Omental fat pad (tissue), 4 donors: ENCODE measurements around the gene PPP1R26. TPM values are rescaled to one million over a fixed set of nuclear protein-coding genes. Genes with fewer than 3 reads are reported as not detected.

Experiments used
- ATAC-seq: fragments of 150-250 bp; one replicate; pipeline ENCODE4 v1.9.1; 2016; ENCODE audit warnings: mild to moderate bottlenecking, moderate library complexity; ENCODE audit not compliant: low FRiP score
- DNase-seq: peaks from one replicate; pipeline ENCODE4 v3.0.0-alpha.2; 2019; ENCODE audit warnings: low spot score
- total RNA-seq, 4 donors: library from RNA; depleted of rRNA; stranded (reverse); fragments of >200 nt; gene quantifications; one replicate each; pipeline ENCODE4 v1.1.0, GENCODE V29; 2016
- TF ChIP-seq, protein P1 (sequence below), 3 donors: fragments of 450-650 bp; IDR thresholded peaks; one replicate each; pipeline ENCODE4 v1.5.1; 2016 to 2017; ENCODE audit warnings: antibody characterized with exemption in 3 of 3, mild to moderate bottlenecking in 3 of 3, moderate library complexity in 2 of 3

PPP1R26 gene
- total RNA-seq, 4 donors from 2014 or later = 7.3 to 11.3 (median 10.9) TPM

DNA sequence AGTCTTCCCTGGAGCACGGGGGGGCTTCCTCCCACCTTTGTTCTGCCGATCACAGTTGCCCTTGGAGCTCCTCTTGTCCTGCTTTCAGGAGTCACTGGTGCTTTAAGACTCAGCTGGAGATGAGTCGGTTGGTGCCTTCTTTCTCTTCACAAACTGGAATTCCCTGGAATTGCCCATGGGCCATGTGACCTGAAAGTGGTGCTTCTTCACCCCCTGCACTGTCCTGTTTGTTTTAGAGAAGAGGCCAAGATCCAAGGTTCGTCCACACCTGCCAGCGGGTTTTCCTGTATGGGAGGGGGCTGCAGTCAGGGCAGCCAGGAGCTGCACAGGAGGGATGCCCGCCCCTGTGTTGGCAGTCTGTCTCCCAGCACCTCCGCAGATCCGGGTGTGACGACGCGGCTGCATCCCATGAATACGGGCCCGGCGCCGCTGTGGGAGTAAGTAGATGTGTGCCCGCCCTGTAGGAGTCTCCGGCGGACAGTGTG lies 11.4 kb downstream of the PPP1R26 start:
- TF ChIP-seq, protein P1, sequence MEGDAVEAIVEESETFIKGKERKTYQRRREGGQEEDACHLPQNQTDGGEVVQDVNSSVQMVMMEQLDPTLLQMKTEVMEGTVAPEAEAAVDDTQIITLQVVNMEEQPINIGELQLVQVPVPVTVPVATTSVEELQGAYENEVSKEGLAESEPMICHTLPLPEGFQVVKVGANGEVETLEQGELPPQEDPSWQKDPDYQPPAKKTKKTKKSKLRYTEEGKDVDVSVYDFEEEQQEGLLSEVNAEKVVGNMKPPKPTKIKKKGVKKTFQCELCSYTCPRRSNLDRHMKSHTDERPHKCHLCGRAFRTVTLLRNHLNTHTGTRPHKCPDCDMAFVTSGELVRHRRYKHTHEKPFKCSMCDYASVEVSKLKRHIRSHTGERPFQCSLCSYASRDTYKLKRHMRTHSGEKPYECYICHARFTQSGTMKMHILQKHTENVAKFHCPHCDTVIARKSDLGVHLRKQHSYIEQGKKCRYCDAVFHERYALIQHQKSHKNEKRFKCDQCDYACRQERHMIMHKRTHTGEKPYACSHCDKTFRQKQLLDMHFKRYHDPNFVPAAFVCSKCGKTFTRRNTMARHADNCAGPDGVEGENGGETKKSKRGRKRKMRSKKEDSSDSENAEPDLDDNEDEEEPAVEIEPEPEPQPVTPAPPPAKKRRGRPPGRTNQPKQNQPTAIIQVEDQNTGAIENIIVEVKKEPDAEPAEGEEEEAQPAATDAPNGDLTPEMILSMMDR (IDR thresholded peaks at IDR 0.05) = no peak
- ATAC-seq = no peak
- DNase-seq = no peak

DNA sequence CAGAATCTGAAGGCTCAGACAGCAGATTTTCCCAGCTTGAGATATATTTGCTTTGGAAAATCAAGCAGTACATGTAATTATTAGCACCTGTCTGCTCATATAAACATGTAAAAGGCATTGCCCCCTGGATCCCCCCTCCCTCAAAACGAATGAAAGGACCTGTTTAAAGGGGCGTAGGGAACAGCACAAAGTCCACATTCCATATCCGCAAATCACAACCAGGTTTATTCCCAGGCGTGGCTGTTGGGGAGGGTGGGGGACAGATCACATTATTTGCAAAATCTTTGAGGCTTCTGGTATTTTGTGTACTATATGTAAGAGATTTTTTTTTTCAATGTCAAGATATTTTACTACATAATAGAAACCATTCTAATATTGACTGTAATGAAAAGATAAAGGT lies 12.2 kb downstream of the PPP1R26 start:
- no peak for DNase-seq
- no peak for ATAC-seq
- TF ChIP-seq, protein P1 (IDR thresholded peaks at IDR 0.05) = no peak

DNA sequence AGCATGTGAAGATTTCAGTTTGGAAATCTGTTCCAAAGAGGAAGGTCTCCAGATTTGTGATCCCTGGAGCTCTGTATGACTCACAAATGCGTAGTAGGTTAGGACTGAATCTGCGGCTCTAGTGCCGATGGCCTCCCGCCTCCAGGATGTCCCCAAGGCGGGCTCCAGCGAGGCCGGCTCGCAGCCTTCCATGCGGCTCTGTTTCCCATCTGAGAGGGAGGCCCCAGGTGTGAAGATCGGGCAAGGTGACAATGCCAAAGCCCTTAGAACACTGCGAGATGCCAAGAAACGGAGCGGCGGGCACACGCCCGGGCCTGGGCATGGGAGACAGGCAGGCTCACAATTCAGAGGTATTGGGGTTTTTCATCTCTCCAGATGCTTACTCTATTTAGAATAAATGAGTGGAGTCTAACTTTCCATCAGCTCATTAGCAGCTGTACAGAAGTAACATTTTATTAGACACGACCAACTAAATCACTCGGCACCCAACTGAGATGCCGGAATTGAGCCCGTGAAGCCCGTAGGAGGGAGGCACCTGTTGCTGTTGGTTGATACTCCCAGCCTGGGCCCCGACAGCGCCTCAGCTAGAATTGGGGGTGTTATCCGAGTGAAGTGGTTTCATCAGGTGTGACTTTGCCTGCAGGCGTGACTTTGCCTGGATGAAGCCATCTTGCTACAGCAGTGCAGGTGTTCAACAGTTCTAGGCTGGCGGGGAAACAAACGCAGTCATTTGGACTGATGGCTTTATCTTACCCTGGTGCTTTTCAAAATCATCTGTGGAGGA lies 13.5 kb downstream of the PPP1R26 start:
- ATAC-seq (no peak), DNase-seq (no peak)
- TF ChIP-seq, protein P1 (IDR thresholded peaks at IDR 0.05) = no peak

DNA sequence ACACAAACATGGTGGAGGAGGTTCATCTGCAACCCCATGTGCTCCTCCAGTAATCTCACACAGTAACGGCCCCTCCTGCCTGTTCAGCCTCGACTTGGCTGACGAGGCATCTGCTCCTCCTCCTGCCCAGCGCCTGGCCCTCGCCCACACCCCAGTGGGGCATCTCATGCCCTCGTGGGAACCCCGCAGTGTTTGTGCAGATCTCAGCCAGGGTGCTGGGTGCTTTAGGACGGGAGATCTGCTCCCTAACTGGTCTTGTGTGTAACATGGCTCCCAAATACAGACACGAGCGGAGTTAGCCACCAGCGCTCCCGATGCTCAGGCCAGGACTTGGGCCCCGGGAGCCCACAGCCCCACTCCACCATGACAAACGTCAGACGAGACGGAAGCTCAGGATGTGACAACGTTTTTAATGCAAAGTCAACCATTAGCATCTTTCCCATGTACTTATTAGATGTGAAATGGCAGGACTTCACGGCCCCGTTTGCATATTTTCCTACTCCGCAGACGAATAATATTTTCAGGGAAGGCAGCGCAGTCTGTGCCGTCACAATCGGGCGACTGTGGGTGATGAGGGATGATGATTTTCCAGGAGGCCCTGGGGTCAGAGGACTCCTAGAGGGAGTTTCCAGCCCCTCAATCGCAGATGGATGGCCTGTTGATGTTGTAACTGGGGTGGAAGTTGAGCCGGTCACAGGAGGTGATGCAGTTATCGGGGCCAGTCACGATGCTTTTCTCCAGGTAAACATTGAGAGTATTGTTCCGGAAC lies 15.4 kb downstream of the PPP1R26 start:
- ATAC-seq = no peak
- TF ChIP-seq, protein P1 (IDR thresholded peaks at IDR 0.05) = no peak
- no peak for DNase-seq

GRCh38 chr9:135498381-135499126 lies 19.0 kb downstream of the PPP1R26 start:
- DNase-seq (no peak), ATAC-seq (no peak)
- TF ChIP-seq, protein P1 (IDR thresholded peaks at IDR 0.05) = no peak

DNA sequence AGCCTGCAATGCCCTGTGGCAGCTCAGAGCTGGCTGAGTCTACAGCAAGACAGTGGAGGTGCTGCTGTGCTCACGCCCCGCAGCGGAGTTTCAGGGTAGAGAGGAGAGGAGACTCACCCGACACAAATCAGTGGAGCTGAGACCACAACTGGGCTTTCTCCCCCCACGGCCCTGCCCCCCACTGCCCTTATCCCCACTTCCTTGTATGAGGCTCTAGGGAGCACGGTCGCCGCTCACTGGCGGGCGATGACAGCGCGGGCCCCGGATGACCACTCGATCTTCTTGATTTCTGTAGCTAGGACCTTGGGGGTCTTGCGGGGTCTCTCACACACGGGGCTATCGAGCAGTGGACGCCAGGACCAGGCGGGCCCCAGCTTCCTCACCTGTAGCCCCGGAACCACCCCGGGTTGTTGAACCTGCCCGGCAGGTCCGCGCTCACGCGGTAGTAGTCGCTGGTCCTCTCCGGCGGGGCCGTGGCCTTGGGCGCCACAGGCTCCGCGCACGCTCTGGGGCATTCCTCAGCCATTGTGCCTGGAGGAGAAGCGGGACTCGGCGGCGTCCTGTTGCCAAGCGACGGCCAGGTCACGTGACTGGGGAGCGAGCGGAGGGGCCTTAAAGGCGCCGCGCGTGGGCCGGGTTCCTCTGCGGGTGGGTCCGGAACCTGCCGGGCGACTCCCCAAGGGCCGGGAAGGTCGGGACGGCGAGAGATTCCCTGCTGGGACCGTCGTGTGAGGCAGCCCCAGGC lies 19.9 kb downstream of the PPP1R26 start:
- ATAC-seq (peak; percentile 71), DNase-seq (peak; percentile 95)
- TF ChIP-seq, protein P1 (IDR thresholded peaks at IDR 0.05) = no peak
